Small intestine (tissue), 7 donors: ENCODE data around the gene GPRIN3. TPM values are rescaled to one million over a fixed set of nuclear protein-coding genes. Genes with fewer than 3 reads are reported as not detected.

ENCODE experiments used
- DNase-seq, 2 donors: peaks; one replicate each; pipeline versions ENCODE4 v3.0.0 to v3.0.0-alpha.2; 2013
- FAIRE-seq: peaks from 2 replicates; lab custom pipeline; 2012; peaks lifted over from hg19 to GRCh38; lab: Jason Lieb, UNC
- H3K27ac ChIP-seq, 3 donors: one replicate each; pipeline ENCODE4 v1.5.1; 2013; ENCODE audit warnings: low read length in 2 of 3, mild to moderate bottlenecking in 2 of 3, control low read depth in 1 of 3, inconsistent platforms in 1 of 3, low read depth in 1 of 3, moderate library complexity in 1 of 3
- H3K27me3 ChIP-seq, 3 donors: one replicate each; pipeline ENCODE4 v1.6.1; 2013; ENCODE audit warnings: low read length in 3 of 3, inconsistent platforms in 1 of 3; ENCODE audit not compliant: control insufficient read depth in 3 of 3, insufficient read depth in 3 of 3
- H3K36me3 ChIP-seq, 3 donors: one replicate each; pipeline ENCODE4 v1.6.1; 2013; ENCODE audit warnings: low read length in 3 of 3, inconsistent platforms in 1 of 3, low read depth in 1 of 3, mild to moderate bottlenecking in 1 of 3, moderate library complexity in 1 of 3; ENCODE audit not compliant: control insufficient read depth in 3 of 3, insufficient read depth in 2 of 3
- H3K4me1 ChIP-seq, 3 donors: one replicate each; pipeline ENCODE4 v1.6.1; 2013; ENCODE audit warnings: low read length in 2 of 3, inconsistent platforms in 1 of 3, low read depth in 1 of 3, mild to moderate bottlenecking in 1 of 3, moderate library complexity in 1 of 3; ENCODE audit not compliant: control insufficient read depth in 3 of 3, insufficient read depth in 2 of 3
- H3K4me3 ChIP-seq, 3 donors: one replicate each; pipeline ENCODE4 v1.5.1; 2013; ENCODE audit warnings: low read length in 3 of 3, control low read depth in 1 of 3, inconsistent platforms in 1 of 3, low read depth in 1 of 3, mild to moderate bottlenecking in 1 of 3, moderate library complexity in 1 of 3
- H3K9me3 ChIP-seq, 2 donors: one replicate each; pipeline ENCODE4 v1.6.1; 2013; ENCODE audit warnings: low read depth in 1 of 2, low read length in 1 of 2; ENCODE audit not compliant: control insufficient read depth in 2 of 2, insufficient read depth in 1 of 2
- WGBS, 3 donors: extraction: QIAGEN DNeasy Blood & Tissue Kit; methylation state at CpG; one replicate each; pipeline ENCODE4 v1.1.7; 2013; 5-methylcytosine and 5-hydroxymethylcytosine counted together
- polyA plus RNA-seq, 4 donors: library from polyadenylated mRNA; stranded (reverse) in 3 of 4; unstranded in 1 of 4; fragments of 200-250 nt in 3 of 4; fragments of 120-200 nt in 1 of 4; gene quantifications; one replicate each; pipeline versions ENCODE4 v1.2.1 to v1.2.3, GENCODE V29; 2013
- donor health status: healthy with polysubstance abuse.
- donor health status: control.
- donor health status: control.
- donor health status: Bipolar disorder and iron deficiency.
- donor health status: healthy.

GPRIN3 gene
- polyA plus RNA-seq, 4 donors, result 1.4 to 12.2 (median 3.0) TPM

DNA sequence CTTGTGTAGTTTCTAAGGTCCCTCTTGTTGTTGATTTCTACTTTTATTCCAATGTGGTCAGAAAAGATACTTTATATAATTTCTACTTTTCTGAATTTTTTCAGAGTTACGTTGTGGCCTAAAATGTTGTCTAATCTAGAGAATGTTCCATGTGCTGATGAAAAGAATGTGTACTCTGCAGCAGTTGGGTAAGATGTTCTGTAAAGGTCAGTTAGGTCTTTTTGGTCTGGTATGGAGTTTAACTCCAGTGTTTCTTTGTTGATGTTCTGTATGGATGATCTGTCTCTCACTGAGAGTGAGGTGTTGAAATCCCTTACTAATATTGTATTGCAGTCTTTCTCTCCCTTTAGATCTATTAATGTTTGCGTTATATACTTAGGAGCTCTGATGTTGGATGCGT lies 37.0 kb upstream of the GPRIN3 start:
- no peaks in the 10 kb centered on the region for H3K4me1 ChIP-seq
- FAIRE-seq, result no peak

DNA sequence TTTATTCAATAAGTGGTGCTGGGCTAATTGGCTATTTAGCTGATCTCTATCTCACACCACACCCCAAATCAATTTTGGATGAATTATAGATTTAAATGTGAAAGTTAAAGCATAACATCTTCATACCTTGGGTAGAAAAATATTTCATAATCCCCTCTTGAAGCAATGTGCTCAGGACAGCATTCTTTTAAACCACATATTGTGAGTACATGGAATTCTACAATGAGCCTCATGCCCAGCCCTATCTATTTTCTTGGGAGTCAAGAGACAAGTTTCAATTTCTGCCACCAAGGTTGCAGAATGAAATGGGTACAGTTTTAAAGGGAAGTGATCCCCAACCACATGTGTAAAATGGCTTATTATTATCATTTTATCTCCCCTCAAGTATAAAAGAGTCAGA lies 30.6 kb upstream of the GPRIN3 start:
- H3K4me3 ChIP-seq, result no peak overlapping the region
- FAIRE-seq, result no peak

More for the DNA sequence above, 37.0 kb upstream of the GPRIN3 start:
- Histone ChIP-seq H3K36me3 (no peaks in the 10 kb centered on the region), H3K9me3 (peaks cover 0 to 6% of the 10 kb centered on the region in 2 donors), H3K27me3 (no peaks in the 10 kb centered on the region), H3K4me3 (no peak overlapping the region), H3K27ac (no peak overlapping the region)
- DNase-seq, result no peak
- WGBS, 3 donors, result 93 to 95% (median 95%) methylated on average over 3 of the region's 3 CpGs

DNA sequence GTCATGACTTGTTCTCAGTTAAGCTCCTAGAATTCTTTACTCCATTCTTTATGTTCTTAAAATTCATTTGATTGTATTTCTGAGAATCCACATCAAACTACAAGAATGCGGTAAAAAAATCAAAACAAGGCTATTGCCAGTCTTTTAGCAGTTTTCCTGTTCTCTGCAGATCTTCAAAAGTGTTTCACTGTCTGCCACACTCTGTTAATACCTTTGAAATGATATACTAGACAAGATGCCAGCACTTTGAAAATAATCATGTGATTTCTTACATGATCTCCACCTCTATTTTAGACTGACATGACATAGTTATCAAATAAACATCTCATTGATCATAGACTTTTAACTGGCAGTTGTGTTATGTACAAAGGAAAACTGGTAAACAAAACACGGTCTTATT lies 30.1 kb upstream of the GPRIN3 start:
- no peaks in the 10 kb centered on the region for H3K36me3 ChIP-seq
- H3K4me1 ChIP-seq, result no peaks in the 10 kb centered on the region
- H3K9me3 ChIP-seq, result no peaks in the 10 kb centered on the region
- peaks cover 0 to 3% (median 0%) of the 10 kb centered on the region in 3 donors for H3K27me3 ChIP-seq
- 71 to 76% (median 72%) methylated on average over 2 of the region's 2 CpGs for WGBS, 3 donors
- DNase-seq (no peak), FAIRE-seq (no peak)
- H3K27ac ChIP-seq, result no peak overlapping the region
- no peak overlapping the region for H3K4me3 ChIP-seq

More for the DNA sequence above, 30.6 kb upstream of the GPRIN3 start:
- H3K4me1 ChIP-seq, result no peaks in the 10 kb centered on the region
- no peaks in the 10 kb centered on the region for H3K9me3 ChIP-seq
- DNase-seq, result no peak
- peaks cover 0 to 3% (median 0%) of the 10 kb centered on the region in 3 donors for H3K27me3 ChIP-seq
- H3K36me3 ChIP-seq, result no peaks in the 10 kb centered on the region
- H3K27ac ChIP-seq, result no peak overlapping the region

DNA sequence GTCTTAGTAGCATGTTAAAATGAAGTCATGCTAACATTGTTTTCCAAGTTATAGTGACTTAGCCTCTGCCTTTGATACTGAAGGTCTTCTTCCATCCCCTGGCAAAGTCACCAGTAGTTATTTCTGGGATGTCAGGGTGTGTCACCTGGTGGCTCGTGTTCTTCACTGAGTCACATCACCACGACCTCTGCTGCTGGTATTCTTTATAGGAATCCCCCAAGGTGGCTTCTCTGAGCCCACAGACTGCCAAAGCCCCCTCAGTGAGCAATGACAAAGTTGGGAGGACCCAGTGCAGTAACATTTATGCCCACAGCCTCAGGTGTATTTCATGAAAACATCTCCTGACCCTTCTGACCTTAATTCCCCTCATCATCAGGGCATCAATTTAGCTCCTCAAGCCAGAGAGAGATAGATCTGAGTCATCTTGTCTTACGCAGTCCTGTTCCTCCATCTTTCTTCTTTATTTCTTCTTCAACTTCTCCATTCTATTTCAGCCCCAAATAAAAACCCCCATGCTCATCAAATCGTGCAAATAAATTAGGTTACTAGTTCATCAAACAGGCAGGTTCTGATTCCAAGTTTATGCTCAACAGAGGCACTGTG lies 29.3 kb upstream of the GPRIN3 start:
- FAIRE-seq (no peak), DNase-seq (no peak)
- WGBS, 3 donors, result 50 to 58% (median 54%) methylated on average over 4 of the region's 4 CpGs
- no peak overlapping the region for H3K4me3 ChIP-seq
- H3K27ac ChIP-seq, result no peak overlapping the region
- H3K4me1 ChIP-seq, result no peaks in the 10 kb centered on the region
- peaks cover 0 to 3% (median 0%) of the 10 kb centered on the region in 3 donors for H3K27me3 ChIP-seq
- H3K9me3 ChIP-seq, result no peaks in the 10 kb centered on the region
- H3K36me3 ChIP-seq, result no peaks in the 10 kb centered on the region

DNA sequence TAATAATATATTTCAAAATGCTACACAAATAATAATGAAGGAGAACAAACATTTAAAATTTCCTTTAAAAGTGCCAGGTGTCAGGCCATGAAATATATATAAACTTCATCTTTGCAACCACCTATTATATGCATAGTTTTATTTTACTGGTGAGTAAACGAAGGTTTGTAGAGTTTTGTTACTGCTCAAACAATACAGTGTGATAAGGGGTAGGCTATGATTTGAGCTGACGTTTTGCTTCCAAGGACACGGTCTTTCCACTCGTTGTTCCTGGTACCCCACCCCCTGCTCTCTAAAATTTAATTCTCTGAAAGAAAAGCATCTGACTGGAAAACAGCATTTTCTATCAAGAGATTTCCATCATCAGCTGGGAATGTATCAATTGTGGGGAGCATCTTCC lies 27.2 kb upstream of the GPRIN3 start:
- FAIRE-seq, result no peak
- 35 to 56% (median 41%) methylated on average over 4 of the region's 4 CpGs for WGBS, 3 donors

DNA sequence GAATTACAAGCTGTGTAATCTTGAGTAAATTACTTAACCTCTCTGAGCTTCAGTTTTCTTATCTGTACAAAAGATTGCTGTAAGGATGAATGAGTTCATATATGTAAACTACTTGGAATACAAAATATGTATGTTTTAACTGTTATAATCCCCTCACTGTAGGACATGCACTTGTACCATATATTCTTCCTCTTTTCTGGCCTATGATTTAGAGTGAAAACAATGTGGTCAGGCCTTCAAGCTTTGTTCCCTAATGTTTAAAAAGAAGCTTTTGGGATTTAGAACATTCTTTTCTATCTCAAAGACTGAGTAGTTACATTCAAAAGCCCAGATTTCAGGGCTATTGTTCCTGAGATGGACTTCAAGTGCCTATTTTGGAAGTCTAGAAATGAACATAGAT lies 26.7 kb upstream of the GPRIN3 start:
- Histone ChIP-seq H3K36me3 (no peaks in the 10 kb centered on the region), H3K4me1 (no peaks in the 10 kb centered on the region), H3K4me3 (no peak overlapping the region), H3K27me3 (peaks cover 0 to 3% (median 0%) of the 10 kb centered on the region in 3 donors), H3K9me3 (no peaks in the 10 kb centered on the region), H3K27ac (no peak overlapping the region)
- no peak for FAIRE-seq
- DNase-seq, result no peak

More for the DNA sequence above, 27.2 kb upstream of the GPRIN3 start:
- H3K4me3 ChIP-seq, result no peak overlapping the region
- no peaks in the 10 kb centered on the region for H3K36me3 ChIP-seq
- H3K9me3 ChIP-seq, result no peaks in the 10 kb centered on the region
- peaks cover 0 to 3% (median 0%) of the 10 kb centered on the region in 3 donors for H3K27me3 ChIP-seq
- DNase-seq, result no peak
- no peaks in the 10 kb centered on the region for H3K4me1 ChIP-seq
- no peak overlapping the region for H3K27ac ChIP-seq

DNA sequence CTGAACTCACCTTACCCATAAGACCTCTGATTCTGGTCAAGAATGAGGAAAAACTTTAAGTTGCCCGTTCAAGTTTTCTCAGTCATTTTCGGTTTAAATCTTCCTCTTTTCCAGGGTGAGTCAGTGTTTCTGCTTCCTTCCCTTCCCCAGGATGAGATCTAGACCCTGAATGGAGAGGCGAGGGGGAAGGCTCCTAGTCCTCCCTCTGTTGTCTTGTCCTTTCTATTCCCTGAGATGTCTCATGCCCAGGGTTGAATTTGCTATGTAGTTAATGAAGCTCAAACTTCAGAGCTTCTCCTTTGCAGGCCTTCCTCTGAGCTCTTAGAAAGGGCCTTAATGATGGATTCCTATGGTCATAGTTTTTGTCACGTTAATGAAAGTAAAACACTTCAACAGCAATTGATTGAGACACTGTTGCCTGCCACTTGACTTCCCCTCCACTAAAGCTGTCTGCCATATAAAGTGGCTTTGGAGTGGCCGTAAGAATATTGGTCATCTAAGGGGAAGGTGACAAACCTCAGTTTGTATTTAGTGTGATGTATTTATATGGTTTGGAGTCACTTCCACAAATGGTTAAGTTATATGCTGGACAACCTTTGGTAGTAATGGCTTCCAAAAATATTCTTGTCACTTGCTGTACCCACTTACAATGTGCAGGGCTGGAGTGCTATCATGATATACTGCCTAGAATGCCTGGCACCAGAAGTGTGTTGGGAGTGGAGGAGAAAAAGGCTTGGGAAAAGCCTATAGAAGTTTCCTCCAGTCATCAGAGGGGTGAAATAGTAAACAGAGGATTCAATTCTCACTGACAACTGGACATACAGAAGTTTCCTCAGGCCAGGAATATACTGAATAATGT lies 24.3 kb upstream of the GPRIN3 start:
- H3K4me1 ChIP-seq, result no peaks in the 10 kb centered on the region
- H3K9me3 ChIP-seq, result peaks cover 0 to 3% of the 10 kb centered on the region in 2 donors
- H3K27ac ChIP-seq, result no peak overlapping the region
- H3K36me3 ChIP-seq, result no peaks in the 10 kb centered on the region
- no peak for DNase-seq
- H3K4me3 ChIP-seq, result no peak overlapping the region
- FAIRE-seq, result no peak
- WGBS, 3 donors, result 81 to 93% (median 92%) methylated on average over 5 of the region's 5 CpGs
- peaks cover 0 to 2% (median 0%) of the 10 kb centered on the region in 3 donors for H3K27me3 ChIP-seq

DNA sequence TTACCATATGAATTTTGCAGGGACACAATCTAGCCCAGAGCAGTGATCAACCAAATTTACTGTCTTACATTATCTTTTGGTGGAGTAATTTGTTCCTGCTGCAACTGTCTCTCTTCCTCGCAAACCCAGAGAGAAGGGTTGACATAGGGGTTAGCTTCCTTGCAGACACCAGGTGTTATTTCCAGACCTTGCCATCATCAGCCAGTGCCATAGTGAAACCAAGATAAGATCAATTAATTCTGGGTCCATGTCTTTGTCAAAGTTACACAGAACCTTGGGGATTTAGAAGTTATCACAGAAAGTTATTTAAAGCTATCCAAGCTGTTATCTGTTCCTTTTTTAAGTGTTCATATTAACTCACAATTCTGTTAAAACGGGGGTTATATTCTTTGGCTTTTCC lies 23.6 kb upstream of the GPRIN3 start:
- FAIRE-seq (no peak), DNase-seq (no peak)
- 53 to 67% (median 60%) methylated on average over 2 of the region's 2 CpGs for WGBS, 3 donors
- peaks cover 0 to 3% of the 10 kb centered on the region in 2 donors for H3K9me3 ChIP-seq
- H3K27me3 ChIP-seq, result no peaks in the 10 kb centered on the region
- H3K4me3 ChIP-seq, result no peak overlapping the region
- no peaks in the 10 kb centered on the region for H3K36me3 ChIP-seq
- no peak overlapping the region for H3K27ac ChIP-seq
- no peaks in the 10 kb centered on the region for H3K4me1 ChIP-seq
